Caki2 (cell line): Measurements from ENCODE around the gene GNMT. TPM values are rescaled to one million over a fixed set of nuclear protein-coding genes. Genes with fewer than 3 reads are reported as not detected.
"Not testable (repeated sequence)": the region's sequence is repeated elsewhere in the genome, so short reads cannot be mapped to it uniquely, and the experiment has no call there.

Experiments used
- DNase-seq: peaks from one replicate; pipeline ENCODE4 v3.0.0-alpha.2; 2015; ENCODE audit warnings: low read depth
- in situ Hi-C: cut with HindIII; loops from 2 replicates; pipeline ENCODE4 v1.10.0; 2016; ENCODE audit warnings: low sequenced_read_pairs, low pct_unique_long_range_greater_than_20kb, mixed read lengths
- total RNA-seq: library from RNA; depleted of rRNA; stranded (reverse); fragments of >200 nt; shearing (Covaris generic); gene quantifications from 2 replicates; pipeline ENCODE4 v1.2.3, GENCODE V29; 2014; ENCODE audit warnings: low replicate concordance

The GNMT gene
- total RNA-seq, 1 experiment from 2014 or later: 1.5 TPM

- in situ Hi-C loops: no loop called here
- no peak for DNase-seq
Observed at GRCh38 chr6:42938987-42939809, 21.4 kb upstream of the GNMT start.

GRCh38 chr6:42939810-42940167, 20.8 kb upstream of the GNMT start:
- in situ Hi-C loops: no loop called here
- DNase-seq: no peak

- in situ Hi-C loops: no loop called here
Observed at GRCh38 chr6:42940493-42941045, 20.0 kb upstream of the GNMT start.

DNA sequence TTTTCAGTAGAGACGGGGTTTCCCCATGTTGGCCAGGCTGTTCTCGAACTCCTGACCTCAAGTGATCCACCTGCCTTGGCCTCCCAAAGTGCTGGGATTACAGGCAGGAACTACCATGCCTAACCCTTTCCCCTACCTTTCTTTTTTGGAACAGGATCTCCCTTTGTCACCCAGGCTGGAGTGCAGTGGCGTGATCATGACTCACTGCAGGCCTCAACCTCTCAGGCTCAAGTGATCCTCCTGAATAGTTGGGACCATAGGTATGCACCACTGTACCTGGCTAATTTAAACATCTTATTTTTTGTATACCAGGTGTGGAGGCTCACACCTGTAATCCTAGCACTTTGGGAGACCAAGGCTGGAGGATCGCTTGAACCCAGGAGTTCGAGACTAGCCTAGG, 19.2 kb upstream of the GNMT start:
- in situ Hi-C loops, DNase-seq: not testable (repeated sequence)

More at GRCh38 chr6:42940493-42941045, 20.0 kb upstream of the GNMT start:
- DNase-seq: no peak

DNA sequence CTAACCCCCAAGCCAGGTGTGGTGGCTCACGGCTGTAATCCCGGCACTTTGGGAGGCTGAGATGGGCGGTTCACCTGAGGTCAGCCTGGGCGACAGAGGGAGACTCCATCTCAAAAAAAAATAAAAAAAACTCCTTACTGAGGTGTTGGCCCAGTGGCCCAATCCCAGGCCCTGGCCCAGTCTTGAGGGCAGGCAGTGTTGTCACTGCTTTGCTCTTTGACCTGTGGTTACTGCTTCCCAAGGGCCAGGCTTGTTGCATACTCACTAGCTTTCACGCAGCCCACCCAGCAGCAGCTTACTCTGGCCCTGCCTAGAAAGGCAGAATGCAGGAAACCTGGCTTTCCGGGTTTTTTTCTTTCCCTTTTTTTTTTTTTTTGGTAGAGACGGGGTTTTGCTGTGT, 18.1 kb upstream of the GNMT start:
- DNase-seq: no peak
- in situ Hi-C loops: no loop called here

DNA sequence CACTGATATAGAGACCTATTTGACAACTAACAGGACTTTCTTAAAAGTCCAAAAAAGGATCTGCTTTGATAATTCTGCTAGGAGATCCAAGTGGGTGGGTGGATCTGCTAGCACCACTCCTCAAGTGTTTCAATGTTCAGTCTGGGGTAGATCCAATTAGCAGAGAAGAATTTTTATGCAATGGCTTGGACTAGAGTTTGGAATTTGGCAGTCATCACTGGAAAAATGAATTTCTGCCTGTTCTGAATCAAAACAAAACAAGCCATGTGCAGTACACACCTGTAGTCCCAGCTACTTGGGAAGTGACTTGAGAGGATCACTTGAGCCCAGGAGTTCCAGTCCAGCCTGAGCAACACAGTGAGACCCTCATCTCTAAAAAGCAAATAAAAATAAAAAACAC, 12.6 kb upstream of the GNMT start:
- in situ Hi-C loops: no loop called here

DNA sequence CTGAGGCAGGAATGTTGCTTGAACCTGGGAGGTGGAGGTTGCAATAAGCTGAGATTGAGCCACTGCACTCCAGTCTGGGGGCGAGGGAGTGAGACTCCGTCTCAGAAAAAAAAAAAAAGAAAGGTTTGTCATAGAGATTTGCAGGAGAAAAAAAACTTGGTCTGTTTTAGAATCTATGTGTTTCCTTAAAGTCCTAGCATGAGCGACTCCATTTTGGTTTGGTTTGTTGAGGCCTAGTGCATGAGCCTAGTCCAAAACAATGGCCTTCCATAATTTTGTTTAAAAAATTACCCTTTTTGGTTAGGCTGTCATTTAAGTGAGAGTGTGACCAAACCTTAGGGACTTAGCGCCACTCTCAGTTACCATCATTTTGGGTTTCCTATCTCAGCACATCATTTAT, 8.2 kb upstream of the GNMT start:
- in situ Hi-C loops: no loop called here
- no peak for DNase-seq

More for the DNA sequence above, 12.6 kb upstream of the GNMT start:
- DNase-seq: no peak

GRCh38 chr6:42954405-42954804, 6.1 kb upstream of the GNMT start:
- in situ Hi-C loops, DNase-seq: not testable (repeated sequence)

GRCh38 chr6:42958125-42958524, 2.4 kb upstream of the GNMT start:
- DNase-seq: no peak
- in situ Hi-C loops: no loop called here

- in situ Hi-C loops: no loop called here
- DNase-seq: no peak
Observed at GRCh38 chr6:42959917-42960242, 674 bp upstream of the GNMT start.

GRCh38 chr6:42961020-42961470, 491 bp downstream of the GNMT start:
- no peak for DNase-seq
- in situ Hi-C loops: no loop called here

DNA sequence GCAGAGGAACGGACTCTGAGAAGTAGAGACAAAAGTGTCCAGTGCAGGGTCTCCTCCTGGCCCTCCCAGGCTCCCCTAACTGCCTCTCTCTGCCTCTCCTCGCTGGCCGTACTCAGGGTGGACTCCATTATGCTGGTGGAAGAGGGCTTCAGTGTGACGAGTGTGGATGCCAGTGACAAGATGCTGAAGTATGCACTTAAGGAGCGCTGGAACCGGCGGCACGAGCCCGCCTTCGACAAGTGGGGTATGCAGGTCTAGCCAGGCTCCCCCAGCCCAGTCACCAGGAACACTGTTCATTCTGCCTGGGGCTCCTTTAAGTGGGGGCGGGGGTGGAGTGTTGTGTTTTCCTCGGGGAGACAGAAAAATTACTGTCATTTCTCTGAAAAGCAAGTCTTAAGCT, 1.5 kb downstream of the GNMT start:
- in situ Hi-C loops: no loop called here
- no peak for DNase-seq

- in situ Hi-C loops: no loop called here
- no peak for DNase-seq
Observed at GRCh38 chr6:42962502-42963178, 2.1 kb downstream of the GNMT start.

GRCh38 chr6:42963179-42963854, 2.8 kb downstream of the GNMT start:
- in situ Hi-C loops: no loop called here

GRCh38 chr6:42963855-42964605, 3.5 kb downstream of the GNMT start:
- peak; percentile 40 for DNase-seq
- in situ Hi-C loops: no loop called here

More at GRCh38 chr6:42963179-42963854, 2.8 kb downstream of the GNMT start:
- no peak for DNase-seq

DNA sequence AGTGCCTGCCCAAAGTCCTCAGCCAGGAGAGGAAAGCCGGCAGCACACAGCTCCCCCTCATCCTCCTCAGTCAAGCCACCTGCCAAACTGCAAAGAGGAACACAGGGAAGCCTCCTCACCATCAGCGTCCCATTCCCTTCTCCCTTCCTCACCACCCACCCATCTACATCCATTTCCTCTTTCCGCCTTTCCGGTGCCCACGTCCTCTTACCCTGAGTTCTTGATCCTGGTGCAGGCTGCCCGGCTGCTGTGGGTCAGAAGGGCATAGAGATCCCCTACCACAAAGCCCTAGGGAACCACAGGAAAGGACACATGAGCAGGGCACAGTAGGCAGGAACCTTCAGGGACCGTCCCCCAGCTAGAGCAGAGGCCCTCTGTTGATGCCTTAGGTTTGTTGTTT, 6.0 kb downstream of the GNMT start:
- in situ Hi-C loops: no loop called here
- no peak for DNase-seq

DNA sequence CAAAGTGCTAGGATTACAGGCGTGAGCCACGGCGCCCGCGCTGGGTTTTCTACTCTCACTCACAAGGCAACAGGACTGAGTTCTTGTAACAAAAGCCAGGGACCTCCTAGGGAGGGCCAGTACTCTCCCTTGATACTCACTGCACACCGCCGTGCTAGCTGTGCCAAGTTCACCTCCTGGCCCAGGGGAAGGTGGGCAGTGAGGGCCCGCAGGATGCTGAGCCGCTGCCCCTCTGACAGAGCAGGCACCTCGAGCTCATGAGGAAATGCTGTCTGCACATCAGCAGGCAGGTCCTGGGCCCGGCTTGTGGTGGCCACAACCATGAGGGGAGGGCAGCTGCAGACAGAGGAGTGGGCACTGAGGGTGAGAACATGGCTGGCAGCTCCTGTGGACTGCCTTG, 6.7 kb downstream of the GNMT start:
- in situ Hi-C loops: no loop called here
- DNase-seq: no peak

GRCh38 chr6:42968126-42968701, 7.7 kb downstream of the GNMT start:
- in situ Hi-C loops: no loop called here
- DNase-seq: no peak
